CD4-positive, alpha-beta T cell treated with Interleukin-21 for 1 hour (primary cell): ENCODE measurements around the gene MICA.
"Not testable (repeated sequence)": the region's sequence is repeated elsewhere in the genome, so short reads cannot be mapped to it uniquely, and the experiment has no call there.

Experiments used
- DNase-seq: peaks from one replicate; pipeline ENCODE4 v3.0.0-alpha.2; 2020

The MICA gene

DNA sequence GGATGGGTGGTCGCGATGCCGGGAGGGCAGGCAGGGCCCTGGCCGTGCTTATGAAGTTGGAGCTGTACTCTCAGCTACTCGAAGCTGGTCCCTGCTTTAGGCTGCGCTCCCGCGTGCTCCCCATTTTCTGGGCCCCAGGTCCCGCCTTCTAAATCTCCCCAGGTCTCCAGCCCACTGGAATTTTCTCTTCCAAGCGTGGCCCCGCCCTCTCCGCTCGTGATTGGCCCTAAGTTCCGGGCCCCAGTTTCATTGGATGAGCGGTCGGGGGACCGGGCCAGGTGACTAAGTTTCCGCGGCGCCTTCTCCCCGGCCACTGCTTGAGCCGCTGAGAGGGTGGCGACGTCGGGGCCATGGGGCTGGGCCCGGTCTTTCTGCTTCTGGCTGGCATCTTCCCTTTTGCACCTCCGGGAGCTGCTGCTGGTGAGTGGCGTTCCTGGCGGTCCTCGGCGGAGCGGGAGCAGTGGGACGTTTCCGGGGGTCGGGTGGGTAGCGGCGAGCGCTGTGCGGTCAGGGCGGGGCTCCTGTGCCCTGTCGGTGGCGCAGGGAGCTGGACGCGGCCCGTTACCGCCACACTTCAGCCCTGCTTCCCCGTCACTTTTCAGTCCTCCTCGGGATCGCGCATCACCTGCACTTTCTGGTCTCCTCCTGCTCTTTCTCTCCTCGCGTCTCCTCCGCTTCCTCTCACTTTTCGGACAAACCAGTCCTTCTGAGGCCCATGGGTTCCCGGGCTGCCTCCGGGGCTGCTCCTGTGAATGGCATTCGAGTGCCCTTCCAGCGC lies at the start of gene MICA:
Gene MICA, plus strand, starts transcription at position 313 of the 778 bp plus-strand sequence. Its CDS starts 38 bp downstream, at position 351.
- DNase-seq: peak; percentile 75

DNA sequence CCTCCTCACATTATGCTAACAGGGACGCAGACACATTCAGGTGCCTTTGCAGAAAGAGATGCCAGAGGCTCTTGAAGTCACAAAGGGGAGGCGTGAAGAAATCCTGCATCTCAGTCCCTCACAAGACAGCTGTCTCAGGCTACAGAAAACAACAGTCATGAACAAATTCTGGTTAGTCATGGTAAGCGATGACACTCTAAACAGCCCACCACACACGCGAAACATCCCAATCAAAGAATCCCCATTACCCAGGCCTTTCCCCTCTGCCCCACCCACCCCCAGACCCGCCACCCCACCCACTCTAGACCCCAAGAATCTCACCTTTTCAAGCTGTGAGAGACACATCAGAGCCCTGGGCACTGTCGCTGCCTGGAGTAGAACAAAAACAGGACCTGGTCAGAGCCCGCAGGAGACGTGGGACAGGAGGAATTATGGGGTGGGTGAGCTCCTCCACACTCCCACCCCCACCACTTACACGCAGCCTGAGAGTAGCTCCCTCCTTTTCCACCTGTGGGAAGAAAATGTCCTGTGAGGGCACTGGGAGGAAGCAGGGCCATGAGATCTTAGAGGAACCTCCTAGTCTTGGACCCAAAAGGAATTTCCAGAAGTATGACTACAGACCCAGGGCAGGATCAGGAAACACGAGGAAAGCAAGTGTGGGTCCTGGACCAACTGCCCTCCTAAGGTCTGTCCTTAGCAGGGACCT lies 49.1 kb upstream of the MICA start:
- DNase-seq: peak; percentile 49

DNA sequence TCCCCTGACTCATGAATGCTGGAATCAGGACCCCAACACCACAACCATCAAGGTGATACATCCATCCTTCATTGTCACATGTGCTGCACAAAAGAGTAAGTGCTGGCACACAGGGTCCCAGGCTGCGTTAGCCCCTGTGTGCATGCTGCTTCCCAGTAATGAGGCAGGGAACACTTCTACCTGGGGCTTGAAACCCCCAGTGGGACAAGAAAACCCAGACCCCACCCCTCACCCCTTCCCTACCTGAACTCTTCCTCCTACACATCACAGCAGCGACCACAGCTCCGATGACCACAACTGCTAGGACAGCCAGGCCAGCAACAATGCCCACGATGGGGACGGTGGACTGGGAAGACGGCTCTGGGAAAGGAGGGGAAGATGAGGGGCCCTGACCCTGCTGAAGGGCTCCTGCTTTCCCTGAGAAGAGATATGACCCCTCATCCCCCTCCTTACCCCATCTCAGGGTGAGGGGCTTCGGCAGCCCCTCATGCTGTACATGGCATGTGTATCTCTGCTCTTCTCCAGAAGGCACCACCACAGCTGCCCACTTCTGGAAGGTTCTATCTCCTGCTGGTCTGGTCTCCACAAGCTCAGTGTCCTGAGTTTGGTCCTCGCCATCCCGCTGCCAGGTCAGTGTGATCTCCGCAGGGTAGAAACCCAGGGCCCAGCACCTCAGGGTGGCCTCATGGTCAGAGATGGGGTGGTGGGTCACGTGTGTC lies 48.4 kb upstream of the MICA start:
- peak; percentile 48 for DNase-seq

DNA sequence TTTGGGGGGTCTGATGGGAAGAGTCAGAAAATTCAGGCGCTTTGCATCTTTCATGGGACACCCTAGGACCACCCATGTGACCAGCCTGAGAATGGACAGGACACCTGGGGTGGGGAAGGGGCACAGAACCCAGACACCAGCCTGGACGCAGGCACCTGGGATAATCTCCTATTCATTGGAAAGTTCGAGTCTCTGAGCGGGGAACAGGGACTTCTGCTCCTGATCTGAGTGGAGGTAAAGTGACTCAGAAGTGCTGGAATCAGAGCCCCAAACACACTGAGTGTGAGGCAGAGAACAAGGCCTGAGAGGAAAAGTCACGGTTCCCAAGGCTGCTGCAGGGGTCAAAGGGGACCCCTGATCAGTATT lies 47.8 kb upstream of the MICA start:
- DNase-seq: peak; percentile 41

DNA sequence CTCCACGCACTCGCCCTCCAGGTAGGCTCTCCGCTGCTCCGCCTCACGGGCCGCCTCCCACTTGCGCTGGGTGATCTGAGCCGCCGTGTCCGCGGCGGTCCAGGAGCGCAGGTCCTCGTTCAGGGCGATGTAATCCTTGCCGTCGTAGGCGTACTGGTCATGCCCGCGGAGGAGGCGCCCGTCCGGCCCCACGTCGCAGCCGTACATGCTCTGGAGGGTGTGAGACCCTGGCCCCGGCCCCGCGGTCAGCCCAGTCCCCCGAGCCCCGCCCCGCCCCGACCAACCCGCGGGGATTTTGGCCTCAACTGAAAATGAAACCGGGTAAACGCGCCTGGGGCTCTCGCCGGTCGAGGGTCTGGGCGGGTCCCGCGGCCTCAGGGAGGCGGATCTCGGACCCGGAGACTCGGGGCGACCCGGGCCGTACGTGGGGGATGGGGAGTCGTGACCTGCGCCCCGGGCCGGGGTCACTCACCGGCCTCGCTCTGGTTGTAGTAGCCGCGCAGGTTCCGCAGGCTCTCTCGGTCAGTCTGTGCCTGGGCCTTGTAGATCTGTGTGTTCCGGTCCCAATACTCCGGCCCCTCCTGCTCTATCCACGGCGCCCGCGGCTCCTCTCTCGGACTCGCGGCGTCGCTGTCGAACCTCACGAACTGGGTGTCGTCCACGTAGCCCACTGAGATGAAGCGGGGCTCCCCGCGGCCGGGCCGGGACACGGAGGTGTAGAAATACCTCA lies 47.0 kb upstream of the MICA start:
- DNase-seq: peak; percentile 60

DNA sequence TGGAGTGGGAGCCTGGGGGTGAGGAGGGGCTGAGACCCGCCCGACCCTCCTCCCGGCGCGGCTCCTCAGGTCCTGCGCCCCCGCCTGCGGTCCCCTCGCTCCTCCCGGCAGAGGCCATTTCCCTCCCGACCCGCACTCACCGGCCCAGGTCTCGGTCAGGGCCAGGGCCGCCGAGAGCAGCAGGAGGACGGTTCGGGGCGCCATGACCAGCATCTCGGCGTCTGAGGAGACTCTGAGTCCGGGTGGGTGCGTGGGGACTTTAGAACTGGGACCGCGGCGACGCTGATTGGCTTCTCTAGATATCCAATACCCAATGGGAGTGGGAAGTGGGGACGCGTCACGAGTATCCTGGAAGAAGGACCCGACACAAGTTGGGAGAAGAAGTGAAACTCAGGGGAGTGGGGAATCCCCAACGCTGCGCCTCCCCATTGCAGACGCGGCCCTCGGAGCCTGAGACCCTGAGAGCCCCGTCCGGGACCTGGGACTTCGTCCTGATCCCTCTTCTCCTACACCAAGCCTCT lies 46.4 kb upstream of the MICA start, which contains the start of gene HLA-B:
Gene HLA-B, minus strand, starts transcription at position 234 of the 521 bp plus-strand sequence. Its CDS starts 21 bp downstream, at position 213.
- peak; percentile 87 for DNase-seq

DNA sequence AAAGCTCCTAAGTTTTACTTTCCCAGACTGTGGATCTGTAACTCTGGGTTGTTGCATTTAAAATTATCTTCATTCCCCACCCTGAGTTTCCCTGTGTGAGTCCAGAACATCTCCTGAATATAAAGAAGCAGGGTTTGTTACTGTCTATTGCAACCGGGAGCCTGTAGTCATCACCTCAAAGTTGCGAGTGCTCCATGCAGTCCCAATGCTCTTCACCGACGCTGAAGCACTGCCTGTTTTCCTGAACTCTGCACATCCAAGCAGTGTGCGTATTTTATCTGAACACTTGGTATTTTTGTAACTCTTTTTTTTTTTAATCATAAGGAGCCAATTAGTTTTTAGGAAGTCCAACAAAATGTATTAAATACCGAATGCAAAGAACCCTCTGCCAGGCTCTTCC lies 45.5 kb upstream of the MICA start:
- DNase-seq: no peak

DNA sequence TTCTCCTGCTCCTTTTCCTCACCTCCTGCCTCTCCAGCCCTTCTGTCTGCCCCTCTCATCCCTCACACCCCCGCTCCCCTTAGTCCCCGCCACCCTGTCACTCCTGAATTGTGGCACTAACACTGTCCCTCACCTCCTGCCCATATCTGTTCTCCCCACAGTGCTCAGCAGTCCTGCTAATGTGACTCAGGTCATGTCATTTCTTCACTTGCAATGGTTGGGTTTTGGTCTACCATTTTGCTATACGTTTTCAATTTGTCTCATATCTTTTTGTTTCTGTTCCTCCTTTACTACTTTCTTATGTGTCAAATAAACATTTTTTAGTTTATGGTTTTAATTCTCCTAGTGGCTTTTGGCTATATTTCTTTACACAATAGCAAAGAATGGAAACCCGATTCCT lies 45.1 kb upstream of the MICA start:
- no peak for DNase-seq

DNA sequence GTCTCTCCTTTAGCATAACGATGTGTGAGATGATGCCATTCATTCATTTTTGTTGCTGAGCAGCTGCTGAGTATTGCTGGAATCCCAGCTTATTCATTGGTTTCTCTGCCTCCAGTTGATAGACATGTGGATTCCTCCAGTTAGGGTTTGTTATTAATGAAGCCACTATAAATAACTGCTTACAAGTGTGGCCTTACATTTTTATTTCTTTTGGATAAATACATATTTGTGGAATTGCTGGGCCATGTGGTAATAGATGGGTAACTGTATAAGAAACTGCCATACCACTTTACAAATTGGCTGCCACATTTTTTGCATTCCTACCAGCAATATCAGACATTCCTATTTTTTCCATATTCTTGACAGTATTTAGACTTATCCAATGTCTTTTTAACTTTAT lies 43.8 kb upstream of the MICA start:
- DNase-seq: no peak

DNA sequence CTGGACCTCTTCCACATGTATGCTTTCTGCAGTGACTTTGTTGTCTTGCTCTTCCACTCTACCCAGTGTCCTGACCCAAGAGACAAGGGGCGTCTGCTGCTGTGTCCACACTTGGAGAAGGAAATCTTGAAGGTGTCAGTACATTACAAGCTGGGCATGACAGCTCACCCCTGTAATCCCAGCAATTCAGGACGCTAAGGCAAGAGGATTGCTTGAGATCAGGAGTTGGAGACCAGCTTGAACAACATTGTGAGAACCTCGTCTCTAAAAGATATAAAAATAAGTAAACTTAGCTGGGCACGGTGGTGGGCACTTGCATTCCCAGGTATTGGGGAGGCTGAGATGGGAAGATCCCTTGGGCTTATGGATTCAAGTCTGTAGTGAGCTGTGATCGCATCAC lies 40.6 kb upstream of the MICA start:
- DNase-seq: no peak

DNA sequence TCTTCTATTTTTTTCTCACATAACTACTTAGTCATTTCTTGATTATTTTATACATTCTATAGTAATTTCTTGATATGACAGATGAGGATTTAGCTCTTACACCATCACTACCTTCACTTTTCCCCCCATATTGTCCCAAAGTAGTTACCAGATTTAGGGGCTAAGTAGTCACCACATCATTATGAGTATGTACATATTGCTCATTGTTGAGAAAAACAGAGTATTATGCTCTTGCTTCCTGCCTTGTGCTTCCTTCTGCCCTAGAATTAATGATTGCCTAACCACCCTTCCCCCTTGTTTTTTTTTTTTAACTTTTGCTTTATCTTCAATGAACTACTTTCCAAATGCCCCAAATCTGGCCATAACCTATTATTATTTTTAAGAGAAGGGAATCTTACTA lies 39.6 kb upstream of the MICA start:
- DNase-seq: no peak

DNA sequence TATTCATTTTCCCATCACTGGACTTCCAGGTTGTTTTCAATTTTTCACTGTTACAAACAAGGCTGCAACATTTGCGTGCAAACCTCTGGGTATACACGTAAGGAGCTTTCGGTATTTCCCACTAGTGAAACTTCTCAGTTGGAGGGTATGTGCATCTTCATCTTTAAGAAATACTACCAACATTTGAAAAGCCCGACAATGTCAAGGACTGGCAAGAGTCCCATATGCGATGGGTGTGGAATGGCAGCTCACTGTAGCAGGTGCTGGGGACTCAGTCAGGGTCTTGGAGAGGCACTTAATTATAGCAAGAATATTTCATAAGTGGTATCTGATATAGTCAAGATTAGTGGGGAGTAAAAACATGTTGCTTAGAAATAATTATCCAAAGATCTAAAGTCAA lies 37.5 kb upstream of the MICA start:
- DNase-seq: no peak

DNA sequence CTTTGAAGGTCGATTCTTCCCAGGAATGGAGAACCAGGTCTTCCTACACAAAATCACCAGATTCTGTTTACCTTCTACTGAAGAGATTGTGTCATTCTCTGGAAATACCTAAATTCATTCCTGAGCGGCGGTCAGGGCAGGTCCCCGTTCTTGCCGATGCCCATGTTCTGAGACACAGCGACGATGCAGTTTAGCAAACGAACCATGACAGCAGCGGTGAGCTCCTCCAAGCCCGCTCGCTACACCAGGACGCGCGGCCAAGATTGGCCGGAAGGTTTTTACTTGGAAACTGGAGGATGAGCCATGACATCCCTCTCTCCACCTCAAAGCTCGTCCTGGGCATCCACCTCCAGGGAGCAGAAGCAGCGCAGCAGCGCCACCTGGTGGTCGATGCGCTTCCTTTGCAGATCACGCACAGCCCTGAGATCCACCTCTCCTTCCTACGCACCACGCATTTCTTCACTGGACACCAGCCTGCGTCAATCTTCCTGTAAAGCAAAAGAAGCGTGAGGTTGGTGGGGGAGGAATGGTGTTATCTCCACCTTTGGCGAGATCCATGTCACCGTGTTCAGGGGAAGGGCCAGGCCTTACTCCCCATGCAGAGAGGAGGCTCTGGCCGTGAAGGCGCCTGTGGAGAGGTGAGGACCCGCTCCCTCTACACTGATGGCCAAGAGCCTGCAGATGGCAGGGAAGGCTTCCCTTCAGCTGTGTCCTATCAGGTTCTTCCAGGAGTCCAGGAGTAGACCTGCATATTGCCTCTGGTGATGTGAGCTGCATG lies 36.5 kb upstream of the MICA start:
- peak; percentile 87 for DNase-seq

DNA sequence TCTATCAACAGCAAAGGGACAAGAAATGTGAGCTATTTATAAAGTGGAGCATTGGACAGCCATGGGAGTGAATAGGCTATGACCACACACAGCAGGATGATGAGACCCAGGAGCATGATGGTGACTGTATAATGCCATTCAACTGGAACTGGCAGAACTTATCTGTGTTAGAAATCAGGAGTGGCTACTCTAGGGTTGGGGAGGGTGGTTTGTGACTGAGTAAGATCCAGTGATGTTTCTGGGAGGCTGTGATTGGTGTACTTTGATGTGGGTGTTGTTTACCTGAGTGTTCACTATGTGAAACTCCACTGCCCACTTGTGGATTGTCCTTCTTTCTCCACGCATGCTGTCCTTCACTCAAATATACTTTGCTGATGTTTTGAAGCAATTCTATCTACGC lies 34.9 kb upstream of the MICA start:
- no peak for DNase-seq

DNA sequence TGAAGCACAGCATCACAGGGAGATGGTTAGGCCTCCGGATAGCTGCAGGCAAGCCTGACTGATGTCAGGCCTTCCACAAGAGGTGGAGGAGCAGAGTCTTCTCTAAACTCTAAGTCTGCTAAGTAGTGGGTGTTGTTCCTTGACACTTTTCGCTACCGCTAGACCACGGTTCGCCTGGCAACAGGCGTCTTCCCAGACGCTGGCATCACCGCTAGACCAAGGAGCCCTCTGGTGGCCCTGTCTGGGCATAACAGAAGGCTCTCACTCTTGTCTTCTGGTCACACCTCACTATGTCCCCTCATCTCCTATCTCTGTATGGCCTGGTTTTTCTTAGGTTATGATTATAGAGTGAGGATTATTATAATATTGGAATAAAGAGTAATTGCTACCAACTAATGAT lies 29.3 kb upstream of the MICA start:
- not testable (repeated sequence) for DNase-seq

DNA sequence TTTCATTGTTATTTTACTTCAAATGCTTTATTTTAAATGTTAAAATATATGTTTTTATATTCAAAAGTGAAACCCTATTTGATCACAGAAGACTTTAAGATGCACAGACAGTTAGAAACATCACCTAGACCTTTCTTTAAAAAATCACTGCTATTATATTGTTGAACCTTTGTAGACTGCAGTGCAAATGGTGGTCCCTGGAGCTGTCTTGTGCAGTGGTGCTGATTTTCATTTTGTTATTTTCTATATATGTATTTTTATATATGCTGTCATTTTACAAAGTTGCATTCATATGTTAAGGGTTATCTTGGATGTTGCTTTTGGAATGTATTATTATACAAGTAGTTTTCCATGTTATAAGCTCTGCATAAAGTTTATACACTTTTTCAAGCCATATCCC lies 27.7 kb upstream of the MICA start:
- DNase-seq: no peak

DNA sequence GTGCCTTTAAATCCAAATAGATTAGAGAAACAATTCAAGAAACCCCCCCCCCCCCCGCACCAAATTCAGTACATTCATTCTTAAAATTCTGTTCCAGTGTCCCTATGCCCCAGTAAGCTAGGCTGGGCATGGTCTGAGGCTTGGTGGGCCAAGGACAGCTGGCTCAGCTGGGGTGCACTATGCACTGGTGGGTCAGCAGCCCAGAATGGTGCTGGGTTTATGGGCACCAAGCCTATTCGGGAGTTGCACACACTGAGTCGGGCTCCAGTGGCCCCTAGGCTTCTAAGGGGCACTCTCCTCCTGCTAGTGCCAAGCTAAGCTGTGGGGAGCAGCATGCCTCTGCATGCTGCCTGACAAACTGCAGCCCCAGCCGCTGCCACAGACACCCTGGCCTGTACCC lies 26.4 kb upstream of the MICA start:
- DNase-seq: no peak

DNA sequence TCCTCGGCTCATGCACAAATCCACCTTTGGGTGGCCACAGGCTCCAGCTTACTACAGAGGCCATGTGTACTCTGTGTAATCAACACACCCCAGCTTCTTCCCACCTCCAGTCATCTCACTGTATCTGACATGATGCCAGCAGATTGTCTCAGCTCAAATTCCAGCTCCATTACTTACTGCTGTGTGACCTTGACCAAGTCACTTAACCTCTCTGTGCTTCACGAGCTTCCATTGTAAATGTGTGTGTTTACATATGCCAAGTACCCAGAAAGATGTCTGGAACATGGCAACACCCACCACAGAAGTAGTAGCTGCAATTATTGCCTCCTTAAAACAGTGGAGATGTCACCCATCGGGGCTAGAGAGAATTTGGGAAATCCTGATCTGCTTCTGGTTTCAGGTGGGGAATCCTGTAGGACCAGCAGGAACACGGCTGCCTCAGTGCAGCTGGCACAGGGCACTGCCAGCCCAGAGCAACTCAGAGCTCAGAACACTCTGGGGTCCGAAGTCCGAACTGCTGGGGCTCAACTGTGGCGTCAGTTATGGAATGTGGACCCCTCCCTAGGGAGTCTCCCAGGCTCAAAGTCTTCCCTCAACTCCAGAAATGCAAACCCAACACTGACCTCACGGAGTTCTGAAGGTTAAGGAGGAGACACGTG lies 25.2 kb upstream of the MICA start:
- DNase-seq: no peak

DNA sequence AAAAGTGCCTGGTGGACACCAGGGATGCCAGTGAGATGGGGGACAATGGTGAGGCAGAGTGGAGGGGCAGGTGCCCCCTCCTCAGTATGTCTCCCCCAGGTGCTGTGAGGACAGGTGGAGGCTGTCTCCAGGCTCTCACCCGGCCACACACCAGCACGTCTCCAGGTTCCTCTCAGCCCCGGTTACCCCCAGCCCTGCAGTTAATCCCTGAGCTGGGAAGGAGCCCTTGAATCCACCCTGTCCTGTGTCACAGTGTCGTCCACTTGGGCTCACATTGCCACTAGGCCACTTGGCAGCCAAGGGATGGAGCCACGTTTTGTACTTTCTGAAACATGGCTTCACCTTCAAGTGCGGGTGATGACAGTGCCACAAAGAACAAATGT lies 24.7 kb upstream of the MICA start:
- DNase-seq: no peak

DNA sequence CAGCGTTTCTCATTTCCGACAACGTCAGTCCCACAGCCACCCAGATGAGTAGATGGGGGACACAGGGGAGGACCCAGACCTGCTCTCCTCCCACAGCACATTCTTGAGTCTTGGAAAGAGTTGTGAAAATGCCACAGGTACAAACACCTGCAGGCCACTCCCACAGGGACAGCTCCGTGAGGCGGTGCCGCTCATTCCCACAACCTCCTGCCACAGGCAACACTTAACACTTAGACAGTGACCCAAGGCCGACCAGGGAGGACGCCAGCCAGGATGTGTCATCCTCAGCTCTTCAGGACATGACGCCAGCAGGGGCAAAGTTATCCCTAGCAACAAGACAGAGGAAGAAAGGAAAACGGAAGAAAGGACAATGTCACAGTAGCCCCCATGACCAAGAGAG lies 23.5 kb upstream of the MICA start:
- no peak for DNase-seq

DNA sequence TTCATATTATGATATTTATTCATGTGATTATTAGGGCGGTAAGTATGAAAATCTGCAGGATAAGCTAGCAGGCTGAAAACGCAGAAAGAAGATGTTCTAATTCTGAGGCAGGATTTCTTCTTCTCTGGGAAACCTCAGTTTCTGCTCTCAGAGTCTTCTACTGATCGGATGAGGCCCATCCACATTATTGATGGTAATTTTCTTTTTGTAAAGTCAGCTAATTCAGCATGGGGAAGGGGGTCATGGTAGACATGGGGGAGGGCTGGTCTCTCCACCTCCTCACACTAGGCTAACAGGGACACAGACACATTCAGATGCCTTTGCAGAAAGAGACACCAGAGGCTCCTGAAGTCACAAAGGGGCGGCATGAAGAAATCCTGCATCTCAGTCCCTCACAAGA lies 21.7 kb upstream of the MICA start:
- no peak for DNase-seq

DNA sequence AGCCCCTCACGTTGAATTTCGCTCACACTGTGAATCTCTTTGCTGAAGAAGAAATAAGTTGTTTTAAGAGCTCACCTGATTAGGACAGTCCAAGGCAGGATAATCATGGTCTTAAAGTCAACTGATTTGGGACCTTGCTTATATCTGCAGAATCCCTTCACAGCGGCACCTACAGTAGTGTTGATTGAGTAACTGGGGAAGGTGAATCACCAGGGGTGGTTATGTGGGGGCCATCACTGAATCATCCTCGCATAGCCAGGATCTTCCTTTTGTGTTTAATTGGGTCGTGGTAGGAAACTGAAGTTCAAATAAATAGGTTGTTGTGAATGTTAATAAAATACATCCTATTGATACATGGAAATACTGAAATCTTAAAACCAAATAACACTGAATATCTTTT lies 20.2 kb upstream of the MICA start:
- DNase-seq: no peak
